A549 (cell line): ENCODE measurements around the gene PRR9. TPM values are rescaled to one million over a fixed set of nuclear protein-coding genes. Genes with fewer than 3 reads are reported as not detected.

Experiments used
- ATAC-seq, 2 experiments: fragments of 200-7000 bp in 1 of 2; fragments of >200 bp in 1 of 2; cut with Nextera tagmentation in 1 of 2; cut with Tn5 transposase in 1 of 2; 3 replicates each; pipeline versions ENCODE4 v1.8.0 to v1.9.1; 2018 to 2020; ENCODE audit warnings: mild to moderate bottlenecking in 1 of 2, moderate library complexity in 1 of 2
- CTCF ChIA-PET: fragments of 300-600 bp; sonication (Branson Sonifier 250); formaldehyde crosslinking; extraction: SDS; loops from one replicate; lab custom pipeline; 2021; ENCODE audit warnings: antibody characterized with exemption, inconsistent platforms; lab: Yijun Ruan, JAX
- POLR2A ChIA-PET: fragments of 350-600 bp; formaldehyde crosslinking; extraction: SDS; loops from one replicate; lab custom pipeline; 2021; ENCODE audit warnings: antibody characterized with exemption, inconsistent platforms; lab: Yijun Ruan, JAX
- DNase-seq, 2 experiments: peaks; one replicate each; pipeline versions ENCODE4 v3.0.0 to v3.0.0-alpha.2; 2011 to 2016; ENCODE audit warnings: low read depth in 1 of 2, low spot score in 1 of 2
- FAIRE-seq: peaks from 2 replicates; lab custom pipeline; 2011; peaks lifted over from hg19 to GRCh38; lab: Jason Lieb, UNC
- H3K27ac ChIP-seq, 2 experiments: fragments of >200 bp; sonication (Bioruptor Twin); formaldehyde crosslinking; 3 replicates each; pipeline ENCODE4 v1.5.1; 2016 to 2017
- H3K4me1 ChIP-seq: fragments of >200 bp; sonication (Bioruptor Twin); formaldehyde crosslinking; 3 replicates; pipeline ENCODE4 v1.6.1; 2016
- H3K4me2 ChIP-seq: fragments of >200 bp; sonication (Bioruptor Twin); formaldehyde crosslinking; 3 replicates; pipeline ENCODE4 v1.6.1; 2016
- H3K4me3 ChIP-seq: fragments of >200 bp; sonication (Bioruptor Twin); formaldehyde crosslinking; 3 replicates; pipeline ENCODE4 v1.5.1; 2016
- H3K9me3 ChIP-seq: fragments of >200 bp; sonication (Bioruptor Twin); formaldehyde crosslinking; 3 replicates; pipeline ENCODE4 v1.6.1; 2016
- ATOH8 ChIP-seq: fragments of 250-450 bp; sonication (Bioruptor Pico); IDR thresholded peaks from 2 replicates; pipeline ENCODE4 v1.5.0; 2020; ENCODE audit warnings: low read depth, mild to moderate bottlenecking, moderate library complexity
- CTCF ChIP-seq: fragments of >200 bp; sonication (Bioruptor Twin); formaldehyde crosslinking; IDR thresholded peaks from 3 replicates; pipeline ENCODE4 v1.5.1; 2016
- EHMT2 ChIP-seq: fragments of 200-600 bp; sonication (generic); IDR thresholded peaks from 2 replicates; pipeline ENCODE4 v1.6.1; 2016; ENCODE audit warnings: antibody characterized with exemption, low read depth, mild to moderate bottlenecking, moderate library complexity
- GATA3 ChIP-seq: IDR thresholded peaks from 2 replicates; pipeline ENCODE4 v1.6.1; 2012; ENCODE audit warnings: borderline replicate concordance
- HOXA7 ChIP-seq: fragments of 250-450 bp; sonication (Bioruptor Pico); IDR thresholded peaks from 2 replicates; pipeline ENCODE4 v1.5.0; 2020; ENCODE audit warnings: mild to moderate bottlenecking, moderate library complexity
- JUN ChIP-seq, 2 experiments: fragments of >200 bp; sonication (Bioruptor Twin); formaldehyde crosslinking; IDR thresholded peaks; 2 replicates in 1 of 2; 3 replicates in 1 of 2; pipeline ENCODE4 v1.6.1; 2016 to 2017
- JUNB ChIP-seq: fragments of >200 bp; sonication (Bioruptor Twin); formaldehyde crosslinking; IDR thresholded peaks from 2 replicates; pipeline ENCODE4 v1.6.1; 2016
- MAFK ChIP-seq: fragments of 450-650 bp; IDR thresholded peaks from 2 replicates; pipeline ENCODE4 v1.6.1; 2014; ENCODE audit not compliant: partially characterized antibody
- MYC ChIP-seq: IDR thresholded peaks from 2 replicates; pipeline ENCODE4 v1.6.1; 2012; ENCODE audit warnings: mild to moderate bottlenecking, inconsistent platforms, low read length, improper control_type of control experiment, borderline replicate concordance
- NFE2L2 ChIP-seq: fragments of 150-350 bp; conservative IDR thresholded peaks from 2 replicates; pipeline ENCODE4 v1.6.1; 2014; ENCODE audit warnings: low read length
- NPAS2 ChIP-seq: fragments of 250-450 bp; sonication (Bioruptor Pico); IDR thresholded peaks from 2 replicates; pipeline ENCODE4 v1.8.0; 2022; ENCODE audit warnings: mild to moderate bottlenecking, moderate library complexity, borderline replicate concordance
- PHF8 ChIP-seq: fragments of 200-600 bp; sonication (generic); IDR thresholded peaks from 2 replicates; pipeline ENCODE4 v1.6.1; 2016; ENCODE audit warnings: low read depth, mild to moderate bottlenecking, antibody characterized with exemption, moderate library complexity, borderline replicate concordance
- ZC3H11A ChIP-seq: fragments of 450-650 bp; IDR thresholded peaks from 2 replicates; pipeline ENCODE4 v1.6.1; 2014; ENCODE audit warnings: antibody characterized with exemption, mild to moderate bottlenecking
- ZFP36 ChIP-seq: fragments of 450-650 bp; IDR thresholded peaks from 2 replicates; pipeline ENCODE4 v1.6.1; 2014; ENCODE audit warnings: borderline replicate concordance; ENCODE audit not compliant: partially characterized antibody
- whole genome bisulfite sequencing: methylation state at CpG from one replicate; pipeline ENCODE4 v1.1.6; 2017; ENCODE audit errors: missing lambda C conversion rate; 5-methylcytosine and 5-hydroxymethylcytosine counted together
- polyA plus RNA-seq, 4 experiments: library from polyadenylated mRNA; depleted of rRNA in 3 of 4; stranded (reverse); fragments of >200 nt; fragmentation: RNase III in 1 of 4; extraction: RNeasy Plus Mini Kit Qiagen cat#74134 plus additional on column Dnase treatment in 1 of 4; gene quantifications; 2 replicates in 3 of 4; 3 replicates in 1 of 4; pipeline ENCODE4 v1.2.3, GENCODE V29; 2011 to 2017
- TF ChIP-seq, protein P1 (sequence below): IDR thresholded peaks from 2 replicates; pipeline ENCODE4 v1.6.1; 2012; ENCODE audit warnings: low read depth, borderline replicate concordance
- TF ChIP-seq, protein P2 (sequence below): fragments of 150-350 bp; IDR thresholded peaks from 2 replicates; pipeline ENCODE4 v1.6.1; 2014; ENCODE audit warnings: low read depth, mild to moderate bottlenecking, low read length

PRR9 gene
- polyA plus RNA-seq, 2 of the 4 experiments (the other 2 are of a cell fraction), result not detected

DNA sequence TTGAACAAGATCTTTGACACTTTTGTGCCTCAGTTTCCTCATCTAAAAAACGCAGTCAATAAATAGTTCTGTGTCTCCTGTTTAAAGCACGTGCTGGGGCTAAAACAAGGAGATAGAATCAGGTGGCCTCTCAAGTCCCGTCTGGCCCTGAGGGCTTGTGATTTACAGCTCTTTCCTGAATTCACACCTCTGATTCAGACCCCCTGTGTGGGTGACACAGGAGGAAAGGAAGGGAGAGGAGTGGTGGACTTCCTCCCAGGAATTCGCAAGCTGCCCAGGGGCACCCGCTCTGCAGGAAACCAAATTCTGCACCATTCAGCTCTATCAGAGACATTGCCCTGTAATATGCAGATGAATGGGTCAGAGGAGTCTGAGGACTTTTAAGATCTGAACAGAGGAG lies 5.2 kb upstream of the PRR9 start:
- POLR2A ChIA-PET, result no interaction called here
- CTCF ChIA-PET, result interaction anchor here (0.8 to 3.8 kb wide), 3 partner anchors 9 to 19 kb away, joined by 3 to 21 read pairs (median 4); no protein-coding TSS in a partner anchor

GRCh38 chr1:153213519-153213918 lies 3.9 kb upstream of the PRR9 start:
- Histone ChIP-seq H3K9me3 (no peaks in the 10 kb centered on the region), H3K27ac (no peak overlapping the region), H3K4me2 (no peak overlapping the region), H3K4me1 (no peaks in the 10 kb centered on the region), H3K4me3 (no peak overlapping the region)
- ATAC-seq (no peak), FAIRE-seq (no peak), DNase-seq (no peak)
- CTCF ChIA-PET, result interaction anchor here (0.8 to 3.8 kb wide), 4 partner anchors 10 to 342 kb away, joined by 3 to 21 read pairs (median 4); no protein-coding TSS in a partner anchor
- WGBS, result 45% methylated on average over 4 of the region's 4 CpGs
- POLR2A ChIA-PET, result interaction anchor here (0.7 kb wide), 1 partner anchor 10 kb away, joined by 3 read pairs; no protein-coding TSS in a partner anchor
- TF ChIP-seq GATA3 (no peak), EHMT2 (no peak), ZFP36 (peak; percentile 29)
- TF ChIP-seq, all 56 proteins: peak for 1

More for the DNA sequence above, 5.2 kb upstream of the PRR9 start:
- Histone ChIP-seq H3K4me1 (no peaks in the 10 kb centered on the region), H3K9me3 (no peaks in the 10 kb centered on the region), H3K4me3 (no peak overlapping the region), H3K27ac (no peak overlapping the region), H3K4me2 (no peak overlapping the region)
- no peak for FAIRE-seq
- no peak for DNase-seq
- TF ChIP-seq JUN (IDR thresholded peaks at IDR 0.05) (no peak), EHMT2 (no peak), JUNB (no peak)
- TF ChIP-seq, all 56 proteins: peak for 0
- 10% methylated on average over 5 of the region's 5 CpGs for WGBS
- no peak for ATAC-seq

- TF ChIP-seq NFE2L2, result no peak
- no peak for TF ChIP-seq MYC
- TF ChIP-seq HOXA7, result no peak
- TF ChIP-seq JUNB, result no peak
- TF ChIP-seq, protein P1, sequence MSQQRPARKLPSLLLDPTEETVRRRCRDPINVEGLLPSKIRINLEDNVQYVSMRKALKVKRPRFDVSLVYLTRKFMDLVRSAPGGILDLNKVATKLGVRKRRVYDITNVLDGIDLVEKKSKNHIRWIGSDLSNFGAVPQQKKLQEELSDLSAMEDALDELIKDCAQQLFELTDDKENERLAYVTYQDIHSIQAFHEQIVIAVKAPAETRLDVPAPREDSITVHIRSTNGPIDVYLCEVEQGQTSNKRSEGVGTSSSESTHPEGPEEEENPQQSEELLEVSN, result no peak
- TF ChIP-seq ZC3H11A, result no peak
- TF ChIP-seq NPAS2 (CRISPR knock-in tag), result no peak
- TF ChIP-seq, protein P2, sequence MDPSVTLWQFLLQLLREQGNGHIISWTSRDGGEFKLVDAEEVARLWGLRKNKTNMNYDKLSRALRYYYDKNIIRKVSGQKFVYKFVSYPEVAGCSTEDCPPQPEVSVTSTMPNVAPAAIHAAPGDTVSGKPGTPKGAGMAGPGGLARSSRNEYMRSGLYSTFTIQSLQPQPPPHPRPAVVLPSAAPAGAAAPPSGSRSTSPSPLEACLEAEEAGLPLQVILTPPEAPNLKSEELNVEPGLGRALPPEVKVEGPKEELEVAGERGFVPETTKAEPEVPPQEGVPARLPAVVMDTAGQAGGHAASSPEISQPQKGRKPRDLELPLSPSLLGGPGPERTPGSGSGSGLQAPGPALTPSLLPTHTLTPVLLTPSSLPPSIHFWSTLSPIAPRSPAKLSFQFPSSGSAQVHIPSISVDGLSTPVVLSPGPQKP, result no peak
- TF ChIP-seq MAFK, result no peak
- no peak for TF ChIP-seq CTCF
- TF ChIP-seq ATOH8 (CRISPR knock-in tag), result no peak
- TF ChIP-seq EHMT2, result no peak
- TF ChIP-seq JUN (IDR thresholded peaks at IDR 0.05), result no peak
- TF ChIP-seq ZFP36, result no peak
- no peak for TF ChIP-seq PHF8
- 0% methylated on average over 2 of the region's 2 CpGs for WGBS
These were observed 496 bp downstream of the PRR9 start for GRCh38 chr1:153217744-153218416.

More at GRCh38 chr1:153217744-153218416, 496 bp downstream of the PRR9 start:
- ChIA-PET CTCF (interaction anchor here (0.8 to 1.3 kb wide), 2 partner anchors 11 to 347 kb away, joined by 3 read pairs; no protein-coding TSS in a partner anchor), POLR2A (no interaction called here)
- ATAC-seq (no peak), DNase-seq (no peak), FAIRE-seq (no peak)
- Histone ChIP-seq H3K4me2 (no peak overlapping the region), H3K4me3 (no peak overlapping the region), H3K27ac (no peak overlapping the region), H3K9me3 (no peaks in the 10 kb centered on the region), H3K4me1 (no peaks in the 10 kb centered on the region)
